GM21390 (cell line): ENCODE measurements around the gene TIPIN.
"Not testable (repeated sequence)": the region's sequence is repeated elsewhere in the genome, so short reads cannot be mapped to it uniquely, and the experiment has no call there.

ENCODE experiments used
- ATAC-seq: cut with Tn5 transposase; IDR thresholded peaks from one replicate; pipeline ENCODE4 v1.9.1; 2021; ENCODE audit not compliant: unreplicated experiment

TIPIN gene

GRCh38 chr15:66304425-66304824 is 52.1 kb downstream of the TIPIN start:
- ATAC-seq: not testable (repeated sequence)

GRCh38 chr15:66302489-66303278 is 53.8 kb downstream of the TIPIN start:
- ATAC-seq: no peak

- no peak for ATAC-seq
Observed at GRCh38 chr15:66298803-66299251, 57.7 kb downstream of the TIPIN start.

GRCh38 chr15:66296186-66296585 is 60.3 kb downstream of the TIPIN start:
- no peak for ATAC-seq

- ATAC-seq: no peak
Observed at GRCh38 chr15:66294932-66295235, 61.6 kb downstream of the TIPIN start.

- peak; percentile 6 for ATAC-seq
Observed at GRCh38 chr15:66294157-66294931, 62.1 kb downstream of the TIPIN start.

GRCh38 chr15:66293419-66294156 is 62.9 kb downstream of the TIPIN start, which contains the start of gene DIS3L:
Gene DIS3L, plus strand, starts transcription at chr15:66293568. Its CDS starts 29 bp downstream, at chr15:66293597.
- ATAC-seq: peak; percentile 64

GRCh38 chr15:66292571-66293418 is 63.7 kb downstream of the TIPIN start:
- no peak for ATAC-seq

GRCh38 chr15:66291816-66292570 is 64.5 kb downstream of the TIPIN start:
- ATAC-seq: no peak

- ATAC-seq: no peak
Observed at GRCh38 chr15:66290518-66290917, 66.0 kb downstream of the TIPIN start.

- no peak for ATAC-seq
Observed at GRCh38 chr15:66290007-66290406, 66.5 kb downstream of the TIPIN start.

- no peak for ATAC-seq
Observed at GRCh38 chr15:66288551-66289185, 67.8 kb downstream of the TIPIN start.

GRCh38 chr15:66288093-66288492 is 68.4 kb downstream of the TIPIN start:
- ATAC-seq: no peak

GRCh38 chr15:66287461-66288057 is 68.9 kb downstream of the TIPIN start:
- no peak for ATAC-seq
